KOPT-K1 (cell line): ENCODE data around the gene MTO1.
"Not testable (repeated sequence)": the region's sequence is repeated elsewhere in the genome, so short reads cannot be mapped to it uniquely, and the experiment has no call there.

Experiments
- H3K27ac ChIP-seq: fragments of 200-600 bp; sonication (generic); 2 replicates; pipeline ENCODE4 v1.5.1; 2016; ENCODE audit warnings: antibody characterized with exemption, mild to moderate bottlenecking, low read depth, low read length; ENCODE audit not compliant: poor library complexity, severe bottlenecking
- H3K36me3 ChIP-seq: fragments of 200-600 bp; sonication (generic); 2 replicates; pipeline ENCODE4 v1.5.1; 2017; ENCODE audit warnings: antibody characterized with exemption, mild to moderate bottlenecking, low read length, moderate library complexity; ENCODE audit not compliant: insufficient read depth
- H3K9me3 ChIP-seq: fragments of 200-600 bp; sonication (generic); 2 replicates; pipeline ENCODE4 v1.5.1; 2017; ENCODE audit warnings: antibody characterized with exemption, low read length, mild to moderate bottlenecking; ENCODE audit not compliant: insufficient read depth, poor library complexity, severe bottlenecking

The MTO1 gene, protein sequence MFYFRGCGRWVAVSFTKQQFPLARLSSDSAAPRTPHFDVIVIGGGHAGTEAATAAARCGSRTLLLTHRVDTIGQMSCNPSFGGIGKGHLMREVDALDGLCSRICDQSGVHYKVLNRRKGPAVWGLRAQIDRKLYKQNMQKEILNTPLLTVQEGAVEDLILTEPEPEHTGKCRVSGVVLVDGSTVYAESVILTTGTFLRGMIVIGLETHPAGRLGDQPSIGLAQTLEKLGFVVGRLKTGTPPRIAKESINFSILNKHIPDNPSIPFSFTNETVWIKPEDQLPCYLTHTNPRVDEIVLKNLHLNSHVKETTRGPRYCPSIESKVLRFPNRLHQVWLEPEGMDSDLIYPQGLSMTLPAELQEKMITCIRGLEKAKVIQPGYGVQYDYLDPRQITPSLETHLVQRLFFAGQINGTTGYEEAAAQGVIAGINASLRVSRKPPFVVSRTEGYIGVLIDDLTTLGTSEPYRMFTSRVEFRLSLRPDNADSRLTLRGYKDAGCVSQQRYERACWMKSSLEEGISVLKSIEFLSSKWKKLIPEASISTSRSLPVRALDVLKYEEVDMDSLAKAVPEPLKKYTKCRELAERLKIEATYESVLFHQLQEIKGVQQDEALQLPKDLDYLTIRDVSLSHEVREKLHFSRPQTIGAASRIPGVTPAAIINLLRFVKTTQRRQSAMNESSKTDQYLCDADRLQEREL

DNA sequence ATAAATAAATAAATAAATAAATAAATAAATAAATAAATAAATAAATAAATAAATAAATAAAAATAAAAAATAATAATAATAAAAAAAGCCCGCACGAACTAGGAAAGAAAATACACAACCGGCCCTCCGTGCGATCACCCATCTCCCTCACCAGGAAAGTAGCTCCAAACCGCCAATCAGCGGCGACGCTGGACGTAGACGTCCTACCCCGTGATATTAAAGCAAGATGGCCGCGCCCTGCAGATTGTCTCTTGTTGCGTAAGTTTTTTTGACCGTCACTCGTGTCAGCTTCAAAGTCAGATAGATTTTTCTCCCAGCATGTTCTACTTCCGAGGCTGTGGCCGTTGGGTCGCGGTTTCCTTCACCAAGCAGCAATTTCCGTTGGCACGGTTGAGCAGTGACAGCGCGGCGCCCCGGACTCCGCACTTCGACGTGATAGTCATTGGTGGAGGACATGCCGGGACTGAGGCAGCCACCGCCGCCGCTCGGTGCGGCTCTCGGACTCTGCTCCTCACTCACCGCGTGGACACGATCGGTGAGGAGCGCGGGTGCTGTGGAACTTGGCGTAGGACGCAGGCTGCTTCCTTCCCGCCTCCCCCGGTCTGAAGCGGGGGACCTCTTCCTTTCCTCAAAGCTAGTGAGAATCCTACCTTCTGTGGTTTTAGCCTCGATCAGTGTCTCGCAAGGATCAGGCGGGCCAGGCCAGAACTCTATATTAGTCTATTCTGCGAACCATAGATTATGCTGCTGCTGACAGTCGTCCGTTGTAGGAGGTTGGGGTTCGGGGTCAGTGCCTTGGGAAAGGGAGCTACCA, at the start of gene MTO1:
MTO1 (plus strand) TSS at position 201 of the 814 bp plus-strand sequence; CDS start at position 319, 118 bp downstream.
- Histone ChIP-seq H3K9me3 (no peaks in the 10 kb centered on the region), H3K36me3 (peaks cover 29% of the 10 kb centered on the region), H3K27ac (peak within 1 kb of the TSS; percentile 90)

DNA sequence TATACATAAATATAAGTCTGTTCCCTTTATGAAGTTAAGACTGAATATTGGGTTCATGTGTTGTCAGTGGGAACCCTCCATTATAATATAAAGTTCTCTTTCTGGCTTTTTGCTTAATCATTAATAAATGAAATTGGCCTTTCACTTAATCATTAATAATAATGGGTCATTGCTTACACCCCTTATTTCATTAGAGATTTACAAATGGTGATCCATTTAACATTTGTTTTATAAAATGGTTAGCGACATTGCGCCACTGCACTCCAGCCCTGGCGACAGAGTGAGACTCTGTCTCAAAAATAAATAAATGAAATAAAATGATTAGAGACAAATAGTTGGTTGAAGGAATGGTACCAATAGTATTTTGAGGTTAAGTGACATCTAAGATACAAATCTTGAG, 48.4 kb upstream of the MTO1 start:
- no peaks in the 10 kb centered on the region for H3K36me3 ChIP-seq
- H3K9me3 ChIP-seq, result no peaks in the 10 kb centered on the region
- H3K27ac ChIP-seq, result no peak overlapping the region

DNA sequence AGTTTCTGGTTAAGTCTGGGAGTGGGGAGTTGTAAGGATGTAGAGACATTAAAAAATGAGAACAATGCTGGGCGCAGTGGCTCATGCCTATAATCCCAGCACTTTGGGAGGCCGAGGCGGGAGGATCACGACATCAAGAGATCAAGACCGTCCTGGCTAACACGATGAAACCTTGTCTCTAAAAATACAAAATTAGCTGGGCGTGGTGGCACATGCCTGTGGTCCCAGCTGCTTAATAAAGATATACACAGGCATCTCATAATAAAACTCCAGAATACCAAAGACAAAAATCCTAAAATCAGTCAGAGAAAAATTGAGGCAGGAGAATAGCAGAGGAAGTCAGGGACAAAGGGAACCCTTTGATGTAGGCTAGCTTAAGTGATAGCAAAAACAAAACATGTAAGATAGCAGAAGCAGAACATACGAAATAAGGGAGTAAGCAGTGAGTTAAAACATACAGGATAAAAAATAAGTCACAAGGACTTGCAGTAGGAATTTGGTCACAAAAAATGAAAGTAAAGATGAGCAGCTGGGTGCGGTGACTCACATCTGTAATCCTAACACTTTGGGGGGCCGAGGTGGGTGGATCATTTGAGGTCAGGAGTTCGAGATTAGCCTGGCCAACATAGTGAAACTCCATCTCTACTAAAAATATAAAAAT, 43.3 kb upstream of the MTO1 start:
- Histone ChIP-seq H3K36me3 (no peaks in the 10 kb centered on the region), H3K9me3 (no peaks in the 10 kb centered on the region), H3K27ac (no peak overlapping the region)

DNA sequence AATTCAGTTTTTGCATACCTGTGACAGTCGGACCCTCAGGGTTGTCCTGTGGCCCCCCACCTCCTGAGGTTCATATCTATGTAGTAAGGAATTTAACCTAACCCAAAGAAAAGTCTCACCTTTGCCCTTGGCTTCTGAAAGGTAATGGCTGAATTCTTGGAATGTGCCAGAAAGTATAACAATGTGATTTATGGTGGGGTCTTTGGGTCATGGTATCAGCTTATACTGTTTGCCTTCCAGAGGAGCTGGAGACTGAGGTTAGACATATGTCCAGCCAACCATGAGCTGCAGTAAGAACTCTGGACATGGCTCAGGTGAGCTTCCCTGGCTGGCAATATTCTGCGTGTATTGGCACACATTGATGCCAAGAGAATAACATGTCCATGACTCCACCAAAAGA, 40.0 kb upstream of the MTO1 start:
- Histone ChIP-seq H3K9me3 (no peaks in the 10 kb centered on the region), H3K36me3 (no peaks in the 10 kb centered on the region), H3K27ac (peak overlapping the region; percentile 32)

DNA sequence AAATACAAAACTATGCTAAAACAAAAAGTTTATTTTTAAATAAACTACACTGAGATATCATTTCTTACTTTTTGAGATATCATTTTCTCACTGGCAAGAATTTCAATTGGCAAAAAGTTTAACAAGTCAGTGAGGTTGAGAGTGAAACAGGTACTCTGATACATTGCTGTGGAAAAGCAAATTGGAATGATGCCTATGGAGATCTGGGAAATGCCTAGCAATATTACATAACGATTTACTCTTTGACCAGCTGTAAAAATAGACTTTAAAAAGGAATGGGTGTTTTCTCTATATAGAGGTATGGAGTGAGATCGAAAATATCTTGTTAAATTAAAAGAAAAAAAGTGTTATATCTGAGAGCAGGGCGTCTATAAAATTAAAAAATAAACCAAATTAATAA, 26.3 kb upstream of the MTO1 start:
- H3K27ac ChIP-seq, result no peak overlapping the region
- no peaks in the 10 kb centered on the region for H3K36me3 ChIP-seq
- H3K9me3 ChIP-seq, result no peaks in the 10 kb centered on the region

DNA sequence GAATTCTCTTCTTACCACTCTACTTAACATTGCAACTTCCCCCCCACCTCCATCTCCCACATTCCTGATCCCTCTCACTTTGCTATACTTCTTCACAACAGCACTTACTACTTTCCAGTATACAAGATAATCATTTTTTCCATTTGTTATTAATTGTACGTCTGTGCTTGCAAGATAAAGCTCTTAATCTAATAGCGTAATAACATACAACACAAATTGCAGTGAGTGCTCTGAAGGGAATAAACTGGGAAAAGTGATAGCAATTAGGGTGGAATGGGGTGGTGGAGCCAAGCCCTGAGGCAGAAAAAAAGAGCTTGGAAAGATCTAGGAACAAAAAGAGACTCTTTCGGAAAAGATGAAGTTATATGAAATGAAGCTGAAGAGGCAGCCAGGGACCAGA, 18.0 kb upstream of the MTO1 start:
- no peak overlapping the region for H3K27ac ChIP-seq
- no peaks in the 10 kb centered on the region for H3K36me3 ChIP-seq
- H3K9me3 ChIP-seq, result no peaks in the 10 kb centered on the region

DNA sequence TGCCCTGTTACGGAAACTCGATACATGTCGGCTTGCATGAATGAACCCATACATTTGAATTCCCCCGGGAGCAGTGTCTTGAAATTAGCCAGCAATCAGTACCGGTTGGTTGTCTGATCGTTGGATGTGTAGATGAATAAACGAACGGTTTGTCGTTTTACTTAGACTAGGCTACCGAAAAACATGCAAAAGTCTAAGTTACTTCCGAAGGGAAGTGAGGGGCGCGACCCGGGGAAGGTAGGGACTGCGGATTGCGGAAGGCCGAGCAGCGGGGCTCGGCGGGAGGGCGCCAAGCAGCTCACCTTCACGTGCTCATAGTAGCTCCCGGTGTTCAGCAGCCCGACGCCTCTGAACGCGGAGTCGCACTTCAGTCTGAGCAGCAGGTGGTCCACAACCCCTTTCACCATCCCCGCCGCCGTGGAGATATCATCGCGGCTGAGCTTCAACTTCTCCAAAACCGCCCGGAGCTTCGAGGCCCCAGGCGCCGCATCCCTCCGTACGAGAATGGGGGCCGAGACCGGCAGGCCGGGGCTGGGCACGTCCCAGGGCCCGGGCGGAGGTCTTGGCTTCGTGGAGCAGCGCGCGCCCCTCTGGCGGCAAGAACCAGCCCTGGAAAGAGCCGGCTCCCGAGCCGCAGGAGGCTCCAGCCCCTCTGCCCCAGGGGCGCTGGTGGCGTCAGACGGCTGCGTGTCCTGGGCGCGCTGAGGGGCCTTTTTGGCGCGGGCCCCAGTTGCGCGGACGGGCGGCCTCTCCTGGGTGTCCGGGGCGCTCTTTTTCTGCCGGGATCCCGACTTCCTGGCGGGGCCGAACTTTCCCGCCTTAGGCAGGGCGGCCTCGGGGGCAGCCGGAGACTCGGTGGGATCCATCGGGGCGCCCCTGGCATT, 10.1 kb upstream of the MTO1 start:
- no peak overlapping the region for H3K27ac ChIP-seq
- no peaks in the 10 kb centered on the region for H3K36me3 ChIP-seq
- H3K9me3 ChIP-seq, result peaks cover 14% of the 10 kb centered on the region

DNA sequence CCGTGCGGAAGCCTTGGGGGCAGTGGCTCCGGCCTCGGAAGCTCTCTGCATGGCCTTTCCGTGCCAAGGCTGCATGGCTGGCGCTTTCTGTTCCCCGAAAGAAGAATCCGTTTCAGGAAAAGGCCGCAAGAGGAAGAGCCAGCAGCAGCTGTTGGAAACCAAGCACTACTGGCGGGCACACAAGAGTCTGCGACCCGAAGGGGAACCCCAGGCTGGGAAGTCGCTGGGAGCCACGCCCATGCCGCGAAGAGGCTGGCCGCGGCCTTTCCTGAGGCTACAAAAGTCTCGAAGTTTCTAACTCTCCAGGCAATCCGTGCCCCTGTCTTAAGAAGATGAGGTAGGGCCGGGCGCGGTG, 9.5 kb upstream of the MTO1 start, which contains the start of gene CGAS:
CGAS (minus strand) TSS at position 191 of the 355 bp plus-strand sequence; CDS start at position 75, 116 bp downstream.
- no peaks in the 10 kb centered on the region for H3K36me3 ChIP-seq
- H3K27ac ChIP-seq, result no peak within 1 kb of the TSS
- H3K9me3 ChIP-seq, result peaks cover 14% of the 10 kb centered on the region

DNA sequence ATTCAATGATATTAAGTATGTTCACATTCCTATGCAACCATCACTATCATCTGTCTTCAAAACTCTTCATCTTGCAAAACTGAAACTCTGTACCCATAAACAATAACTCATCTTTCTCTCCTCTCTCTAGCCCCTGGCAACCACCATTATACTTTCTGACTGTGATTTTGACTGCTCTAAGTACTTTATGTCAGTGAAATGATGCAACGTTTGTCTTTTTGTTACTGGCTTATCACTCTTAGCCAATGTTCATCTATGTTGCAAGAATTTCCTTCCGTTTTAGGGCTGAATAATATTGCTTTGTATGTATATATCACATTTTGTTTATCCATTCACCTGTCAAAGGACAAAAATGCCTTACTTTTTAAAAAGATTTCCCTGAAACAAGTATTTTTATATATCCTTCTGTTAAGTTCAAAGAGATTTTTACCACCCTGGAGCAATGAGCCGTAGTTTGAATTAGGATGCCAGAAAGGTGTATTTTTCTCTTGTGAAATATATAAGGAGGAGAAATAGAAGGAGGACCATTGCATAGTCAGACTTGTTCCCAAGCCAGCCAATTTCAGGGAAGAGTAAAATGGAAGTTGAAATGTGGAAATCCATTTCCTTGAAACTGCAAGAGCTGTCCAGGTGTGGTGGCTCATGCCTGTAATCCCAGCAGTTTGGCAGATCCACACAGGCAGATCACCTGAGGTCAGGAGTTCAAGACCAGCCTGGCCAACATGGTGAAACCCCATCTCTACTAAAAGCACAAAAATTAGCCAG, 5.5 kb upstream of the MTO1 start:
- Histone ChIP-seq H3K9me3 (peaks cover 13% of the 10 kb centered on the region), H3K36me3 (no peaks in the 10 kb centered on the region), H3K27ac (no peak overlapping the region)

DNA sequence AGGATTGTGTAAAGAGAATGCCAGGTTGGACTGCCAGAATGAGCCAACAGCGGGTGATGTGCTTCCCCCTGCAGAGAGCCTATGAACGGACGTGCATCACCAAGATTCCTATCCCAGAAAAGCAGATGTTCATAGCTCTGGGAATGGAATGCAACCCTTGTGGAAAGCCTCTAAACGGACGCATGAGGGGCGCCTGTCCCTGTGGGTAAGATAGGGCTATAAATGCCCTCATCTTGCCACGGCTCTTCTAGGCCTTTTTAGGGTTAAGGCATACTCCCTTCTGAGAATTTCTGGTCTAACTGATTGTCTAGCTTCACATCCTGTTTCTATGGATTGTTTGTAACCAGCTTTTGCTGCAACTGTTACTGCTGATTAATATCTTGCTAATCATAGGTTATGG, 2.1 kb upstream of the MTO1 start:
- H3K36me3 ChIP-seq, result peaks cover 10% of the 10 kb centered on the region
- H3K9me3 ChIP-seq, result not testable (repeated sequence)
- H3K27ac ChIP-seq, result peak overlapping the region; percentile 47

DNA sequence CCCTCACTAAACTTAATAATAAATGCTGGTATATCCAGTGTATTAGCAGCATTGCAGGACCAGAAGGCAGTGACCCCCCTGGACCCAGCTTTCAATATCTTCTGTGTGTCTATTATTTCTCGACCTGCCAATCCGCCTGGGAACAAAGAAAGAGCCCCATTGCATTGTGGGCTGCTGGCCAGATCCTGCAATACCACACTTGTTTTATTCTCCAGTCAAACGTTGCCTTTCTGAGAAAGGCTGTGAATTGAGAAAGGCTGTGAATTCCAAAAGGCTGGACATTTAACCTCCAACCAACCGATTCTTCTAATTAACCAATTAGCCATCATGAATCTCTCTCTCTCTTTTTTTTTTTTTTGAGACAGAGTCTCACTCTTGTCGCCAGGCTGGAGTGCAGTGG, 1.5 kb upstream of the MTO1 start:
- peak overlapping the region; percentile 90 for H3K27ac ChIP-seq
- peaks cover 12% of the 10 kb centered on the region for H3K36me3 ChIP-seq
- H3K9me3 ChIP-seq, result no peaks in the 10 kb centered on the region

DNA sequence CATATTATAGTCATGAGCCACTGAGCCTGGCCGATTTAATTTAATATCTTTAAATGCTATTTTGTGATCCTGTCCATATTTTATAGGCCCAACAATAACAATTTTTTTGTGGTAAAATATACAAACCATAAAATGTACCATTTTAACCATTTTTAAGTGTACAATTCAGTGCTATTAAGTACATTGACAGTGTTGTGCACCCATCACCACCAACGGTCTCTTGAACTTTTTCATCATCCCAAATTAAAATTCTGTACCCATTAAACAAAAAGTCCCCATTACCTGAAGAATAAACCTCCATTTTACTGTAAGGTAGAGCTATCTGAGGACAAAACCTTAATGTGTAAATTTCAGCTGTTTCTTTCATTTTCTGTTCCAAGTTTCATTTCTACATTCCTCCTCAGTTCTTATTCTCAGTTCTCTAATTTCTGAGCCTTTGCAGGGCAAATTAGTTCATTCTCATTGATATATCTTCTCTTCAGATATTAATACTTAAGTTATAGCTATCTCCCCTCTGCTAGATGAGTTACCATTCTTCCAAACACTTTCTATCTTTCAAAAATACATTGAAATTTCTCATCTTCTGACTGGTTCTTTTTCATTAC, 10.3 kb downstream of the MTO1 start:
- peaks cover 96% of the 10 kb centered on the region for H3K36me3 ChIP-seq
- H3K9me3 ChIP-seq, result no peaks in the 10 kb centered on the region
- no peak overlapping the region for H3K27ac ChIP-seq

DNA sequence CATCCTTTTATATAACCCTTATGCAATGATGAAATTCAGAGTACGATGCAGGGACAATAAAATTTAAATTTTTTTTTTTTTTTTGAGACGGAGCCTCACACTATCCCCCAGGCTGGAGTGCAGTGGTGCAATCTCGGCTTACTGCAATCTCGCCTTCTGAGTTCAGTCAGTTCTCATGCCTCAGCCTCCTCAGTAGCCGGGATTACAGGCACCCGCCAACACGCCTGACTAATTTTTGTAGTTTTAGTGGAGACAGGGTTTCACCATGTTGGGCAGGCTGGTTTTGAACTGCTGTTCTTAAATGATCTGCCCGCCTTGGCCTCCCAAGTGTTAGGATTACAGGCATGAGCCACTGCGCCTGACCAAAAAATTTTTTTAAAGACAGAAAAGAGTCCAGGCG, 15.2 kb downstream of the MTO1 start:
- Histone ChIP-seq H3K9me3 (no peaks in the 10 kb centered on the region), H3K27ac (no peak overlapping the region), H3K36me3 (peaks cover 100% of the 10 kb centered on the region)
